Heart left ventricle (tissue), 13 donors: ENCODE measurements around the gene COMMD7.

ENCODE experiments used
- POLR2A ChIP-seq, 2 donors: fragments of 450-650 bp; IDR thresholded peaks; one replicate each; pipeline ENCODE4 v1.6.1; 2017; ENCODE audit warnings: antibody characterized with exemption in 2 of 2, mild to moderate bottlenecking in 2 of 2, moderate library complexity in 2 of 2
- TF ChIP-seq, protein P1 (sequence below), 12 donors: fragments of 200-600 bp; sonication (generic) in 4 of 12; IDR thresholded peaks; one replicate each; pipeline versions ENCODE4 v1.5.0 to v1.8.0; 2018 to 2022; ENCODE audit warnings: antibody characterized with exemption in 12 of 12, mild to moderate bottlenecking in 5 of 12
- donor health status: ischemic (EF 13 %, LVEDD 7.1; RV severe dilation, severe dysfunction).
- donor health status: DM: no; HTN: yes; CAD: no.
- donor health status: DM: no; HTN: no; CAD: no.
- donor health status: ischemic (EF 25% LVEDD 6.9; RV normal size, moderate dysfunction).
- donor health status: ischemic (EF 25% LVEDD 5.7; RV mildly dilated, moderate dysfunction).
- donor health status: ischemic (EF 35%, LVEDD 5.7; RV mildly dilated, moderate dysfunction).
- donor health status: nonischemic (EF 11% LVEDD 7.7; RV severe dilation, severe dysfunction).
- donor health status: DM: yes; HTN: yes; CAD: no.
- donor health status: PGD.
- donor health status: ischemic (EF 29% LVEDD 5.4; RV normal size, mild dysfunction).
- donor health status: nonischemic (EF 23%, LVEDD 6.1; RV moderate dilation, normal function).

DNA sequence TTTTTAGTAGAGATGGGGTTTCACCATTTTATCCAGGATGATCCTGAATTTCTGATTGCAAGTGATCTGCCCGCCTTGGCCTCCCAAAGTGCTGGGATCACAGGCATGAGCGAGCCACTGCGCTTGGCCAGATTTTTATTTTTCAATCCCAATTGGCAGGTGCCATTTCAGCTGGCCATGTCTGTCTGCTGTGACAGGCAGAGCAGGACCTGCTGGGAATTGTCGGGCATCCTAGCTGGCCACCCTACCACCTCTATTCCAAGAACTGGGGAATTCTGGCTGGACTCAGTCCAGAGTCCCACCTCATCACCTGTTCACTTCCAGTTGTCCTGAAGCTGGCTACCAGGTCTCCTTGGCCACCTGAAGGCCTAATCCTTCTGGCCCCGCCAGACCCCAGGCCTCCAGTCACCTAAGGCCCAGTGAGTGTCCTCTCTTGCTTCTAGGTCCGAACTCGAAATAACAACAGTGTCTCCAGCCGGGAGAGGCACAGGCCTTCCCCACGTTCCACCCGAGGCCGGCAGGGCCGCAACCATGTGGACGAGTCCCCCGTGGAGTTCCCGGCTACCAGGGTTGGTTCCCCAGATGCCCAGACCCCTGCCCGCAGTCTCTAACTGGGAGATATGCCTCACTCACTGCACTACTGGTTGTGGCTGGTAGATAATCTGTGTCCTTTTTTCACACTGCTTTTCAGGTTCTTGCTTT, 42.9 kb upstream of the COMMD7 start:
- TF ChIP-seq, protein P1, sequence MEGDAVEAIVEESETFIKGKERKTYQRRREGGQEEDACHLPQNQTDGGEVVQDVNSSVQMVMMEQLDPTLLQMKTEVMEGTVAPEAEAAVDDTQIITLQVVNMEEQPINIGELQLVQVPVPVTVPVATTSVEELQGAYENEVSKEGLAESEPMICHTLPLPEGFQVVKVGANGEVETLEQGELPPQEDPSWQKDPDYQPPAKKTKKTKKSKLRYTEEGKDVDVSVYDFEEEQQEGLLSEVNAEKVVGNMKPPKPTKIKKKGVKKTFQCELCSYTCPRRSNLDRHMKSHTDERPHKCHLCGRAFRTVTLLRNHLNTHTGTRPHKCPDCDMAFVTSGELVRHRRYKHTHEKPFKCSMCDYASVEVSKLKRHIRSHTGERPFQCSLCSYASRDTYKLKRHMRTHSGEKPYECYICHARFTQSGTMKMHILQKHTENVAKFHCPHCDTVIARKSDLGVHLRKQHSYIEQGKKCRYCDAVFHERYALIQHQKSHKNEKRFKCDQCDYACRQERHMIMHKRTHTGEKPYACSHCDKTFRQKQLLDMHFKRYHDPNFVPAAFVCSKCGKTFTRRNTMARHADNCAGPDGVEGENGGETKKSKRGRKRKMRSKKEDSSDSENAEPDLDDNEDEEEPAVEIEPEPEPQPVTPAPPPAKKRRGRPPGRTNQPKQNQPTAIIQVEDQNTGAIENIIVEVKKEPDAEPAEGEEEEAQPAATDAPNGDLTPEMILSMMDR (IDR thresholded peaks at IDR 0.05), result no peak
- no peak for TF ChIP-seq POLR2A (IDR thresholded peaks at IDR 0.05)
